GM19239 (cell line): ENCODE data around the gene CDC7.

ENCODE experiments used
- DNase-seq: peaks from one replicate; pipeline ENCODE4 v3.0.0; 2011; ENCODE audit warnings: low spot score; ENCODE audit not compliant: insufficient read length
- FAIRE-seq: peaks from 2 replicates; lab custom pipeline; 2011; peaks lifted over from hg19 to GRCh38; lab: Jason Lieb, UNC

CDC7 gene

GRCh38 chr1:91545506-91546300 is 45.1 kb downstream of the CDC7 start:
- FAIRE-seq (no peak), DNase-seq (no peak)

- no peak for FAIRE-seq
- DNase-seq, result no peak
These were observed 45.6 kb downstream of the CDC7 start for GRCh38 chr1:91546301-91546581.

- DNase-seq (no peak), FAIRE-seq (no peak)
These were observed 46.2 kb downstream of the CDC7 start for GRCh38 chr1:91546876-91547275.

GRCh38 chr1:91548376-91549040 is 47.9 kb downstream of the CDC7 start:
- FAIRE-seq (no peak), DNase-seq (no peak)

GRCh38 chr1:91549041-91549735 is 48.5 kb downstream of the CDC7 start:
- DNase-seq (no peak), FAIRE-seq (no peak)

GRCh38 chr1:91550961-91551360 is 50.3 kb downstream of the CDC7 start:
- FAIRE-seq (no peak), DNase-seq (no peak)

GRCh38 chr1:91552091-91552490 is 51.4 kb downstream of the CDC7 start:
- FAIRE-seq (no peak), DNase-seq (no peak)

GRCh38 chr1:91552596-91552995 is 51.9 kb downstream of the CDC7 start:
- no peak for FAIRE-seq
- no peak for DNase-seq

- DNase-seq (no peak), FAIRE-seq (no peak)
These were observed 52.5 kb downstream of the CDC7 start for GRCh38 chr1:91553177-91553591.

- no peak for FAIRE-seq
- no peak for DNase-seq
These were observed 54.6 kb downstream of the CDC7 start for GRCh38 chr1:91555074-91555730.

GRCh38 chr1:91555821-91556531 is 55.3 kb downstream of the CDC7 start:
- no peak for DNase-seq

GRCh38 chr1:91556556-91556955 is 55.9 kb downstream of the CDC7 start:
- FAIRE-seq (no peak), DNase-seq (no peak)

More at GRCh38 chr1:91555821-91556531, 55.3 kb downstream of the CDC7 start:
- FAIRE-seq, result no peak

GRCh38 chr1:91557039-91557690 is 56.5 kb downstream of the CDC7 start:
- no peak for FAIRE-seq

GRCh38 chr1:91557826-91558225 is 57.2 kb downstream of the CDC7 start:
- DNase-seq (no peak), FAIRE-seq (no peak)

More at GRCh38 chr1:91557039-91557690, 56.5 kb downstream of the CDC7 start:
- DNase-seq, result no peak

- FAIRE-seq (no peak), DNase-seq (no peak)
These were observed 58.5 kb downstream of the CDC7 start for GRCh38 chr1:91559046-91559750.

- no peak for DNase-seq
- no peak for FAIRE-seq
These were observed 59.4 kb downstream of the CDC7 start for GRCh38 chr1:91559838-91560565.

GRCh38 chr1:91564888-91565701 is 64.4 kb downstream of the CDC7 start:
- DNase-seq, result no peak

GRCh38 chr1:91567583-91567982 is 66.9 kb downstream of the CDC7 start:
- no peak for FAIRE-seq
- no peak for DNase-seq

More at GRCh38 chr1:91564888-91565701, 64.4 kb downstream of the CDC7 start:
- no peak for FAIRE-seq
